HG02610 (cell line): ENCODE data around the gene SLC16A4.
A peak's percentile ranks its signal among the peaks of the same experiment; 100 is the strongest.

Experiments used
- ATAC-seq: cut with Tn5 transposase; IDR thresholded peaks from one replicate; pipeline ENCODE4 v1.9.1; 2021; ENCODE audit warnings: mild to moderate bottlenecking, moderate library complexity; ENCODE audit not compliant: unreplicated experiment

SLC16A4 gene

DNA sequence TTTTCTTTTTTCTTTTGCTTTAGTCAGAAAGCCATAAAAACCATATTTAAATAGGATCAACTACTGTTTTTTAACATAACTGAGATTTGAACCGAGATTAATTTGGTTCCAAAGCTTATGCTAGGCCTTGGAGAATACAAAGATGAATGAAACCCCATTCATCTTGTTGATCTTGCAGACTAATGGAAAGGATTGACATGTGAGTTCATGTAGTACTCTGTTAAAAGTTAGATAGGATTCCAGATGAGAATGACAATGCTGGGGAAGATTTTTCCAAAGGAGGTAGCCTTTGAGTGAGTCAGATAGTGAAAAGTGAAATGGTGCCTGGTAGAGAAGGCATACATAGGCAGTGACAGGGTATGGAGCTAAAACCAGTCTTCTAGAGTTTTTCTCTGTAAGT is 29.0 kb downstream of the SLC16A4 start:
- ATAC-seq, result no peak

DNA sequence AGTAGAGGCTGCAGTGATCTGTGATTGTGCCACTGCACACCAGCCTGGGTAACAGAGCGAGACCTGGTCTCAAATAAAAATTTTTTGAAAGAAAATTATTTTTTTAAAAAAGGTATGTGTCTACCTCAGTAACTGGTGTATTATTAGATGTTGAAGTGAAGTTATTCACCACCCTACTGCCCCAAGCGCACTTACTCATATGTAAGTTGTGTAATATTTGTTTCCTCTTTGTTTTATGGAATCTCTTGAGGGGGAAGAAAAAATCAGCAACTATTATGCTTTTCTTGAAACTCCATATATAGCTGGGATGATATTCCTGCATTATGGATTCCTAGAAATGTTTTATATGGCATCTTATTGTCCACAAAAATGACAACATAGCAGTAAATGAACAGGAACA is 30.4 kb downstream of the SLC16A4 start:
- ATAC-seq, result no peak

DNA sequence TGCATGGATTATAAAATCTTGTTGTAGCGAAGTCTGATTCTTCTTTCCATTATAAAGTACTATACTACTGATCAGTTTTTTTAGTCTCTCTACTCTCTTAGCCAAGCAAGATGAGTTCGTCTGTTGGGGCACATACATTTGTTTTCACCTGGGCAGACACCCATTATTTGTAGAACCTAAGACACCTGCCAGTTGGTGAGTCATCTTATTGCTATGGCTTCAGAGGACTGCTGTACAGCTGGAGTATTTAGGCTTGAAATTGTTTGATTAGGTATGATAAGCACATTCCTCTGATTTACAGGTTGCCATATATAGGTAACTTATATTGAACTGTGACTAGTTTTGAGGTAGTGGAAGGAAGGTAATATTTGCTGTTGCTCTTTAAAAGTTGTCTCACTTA is 34.4 kb downstream of the SLC16A4 start:
- ATAC-seq, result no peak

DNA sequence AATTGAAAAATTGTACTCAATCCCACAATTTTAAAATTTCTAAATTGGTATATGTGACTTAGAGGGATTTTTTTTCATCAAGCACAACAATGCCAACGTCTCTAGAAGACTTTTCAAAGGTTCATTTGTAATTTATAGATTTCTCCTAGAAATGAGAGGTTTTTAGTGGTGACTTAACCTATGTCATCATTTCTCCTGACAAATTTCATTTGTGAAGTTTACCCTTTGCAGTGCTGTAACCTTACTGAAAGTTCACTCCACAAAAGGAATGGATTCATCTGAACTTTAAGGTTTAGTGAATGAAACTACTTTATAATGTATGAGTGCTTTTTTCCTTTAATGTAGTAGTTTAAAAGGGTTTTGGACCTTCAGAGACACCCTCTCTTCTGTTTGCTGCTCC is 35.5 kb downstream of the SLC16A4 start:
- no peak for ATAC-seq

DNA sequence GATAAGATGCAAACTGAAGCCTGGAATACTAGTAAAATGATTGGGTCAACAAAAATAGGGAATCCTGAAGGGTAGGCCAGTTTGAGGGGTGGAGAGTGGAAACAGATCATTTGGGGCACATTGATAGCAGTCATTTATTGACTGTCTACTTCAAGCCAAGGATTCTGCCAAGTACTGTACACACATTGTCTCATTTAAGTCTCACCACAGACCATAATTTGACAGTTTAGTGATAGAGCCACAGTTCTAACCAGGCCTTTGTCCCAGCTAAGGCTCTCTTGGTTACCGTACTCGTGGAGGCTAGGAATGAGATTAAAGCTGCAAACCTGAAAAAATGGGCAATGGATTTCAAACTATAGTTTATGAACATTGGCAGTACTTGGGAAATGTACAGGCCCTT is 40.5 kb downstream of the SLC16A4 start:
- no peak for ATAC-seq

DNA sequence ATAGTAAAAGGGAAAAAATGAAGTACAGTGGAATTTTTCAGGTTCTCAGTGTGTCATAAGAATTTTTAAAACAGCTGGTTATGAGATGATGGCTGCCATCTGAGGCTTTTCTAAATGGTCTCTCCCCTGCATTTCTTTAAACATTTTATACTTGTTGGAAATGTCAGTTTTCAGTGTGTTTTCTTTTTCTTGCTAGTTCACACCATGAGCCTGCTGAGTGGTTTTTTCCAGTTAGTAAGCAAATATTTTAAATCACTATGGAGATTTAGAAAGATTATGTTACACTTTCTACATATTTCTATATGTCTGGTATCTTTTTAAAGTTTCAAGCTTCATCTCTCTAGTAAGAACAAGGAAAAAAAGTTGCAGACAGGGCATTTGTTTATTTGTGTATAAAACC is 42.1 kb downstream of the SLC16A4 start:
- no peak for ATAC-seq

DNA sequence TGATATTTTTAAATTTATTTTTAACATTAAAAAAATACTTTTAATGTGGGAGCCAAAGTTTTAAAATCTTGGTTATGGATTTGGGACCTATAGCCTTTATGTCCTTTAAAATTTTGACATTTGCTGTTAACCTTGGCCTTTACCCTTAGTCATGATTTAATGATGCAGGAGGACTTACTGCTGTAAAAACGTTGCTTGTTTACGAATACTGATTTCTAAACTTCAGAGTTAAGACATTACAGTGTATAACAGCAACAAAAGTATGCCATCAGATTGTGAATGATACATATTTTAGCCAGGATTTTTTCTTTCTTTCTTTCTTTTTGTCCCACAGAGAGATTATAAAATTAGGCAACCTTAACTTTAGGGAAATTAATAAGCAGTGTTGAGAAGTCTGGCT is 42.8 kb downstream of the SLC16A4 start:
- ATAC-seq, result no peak

DNA sequence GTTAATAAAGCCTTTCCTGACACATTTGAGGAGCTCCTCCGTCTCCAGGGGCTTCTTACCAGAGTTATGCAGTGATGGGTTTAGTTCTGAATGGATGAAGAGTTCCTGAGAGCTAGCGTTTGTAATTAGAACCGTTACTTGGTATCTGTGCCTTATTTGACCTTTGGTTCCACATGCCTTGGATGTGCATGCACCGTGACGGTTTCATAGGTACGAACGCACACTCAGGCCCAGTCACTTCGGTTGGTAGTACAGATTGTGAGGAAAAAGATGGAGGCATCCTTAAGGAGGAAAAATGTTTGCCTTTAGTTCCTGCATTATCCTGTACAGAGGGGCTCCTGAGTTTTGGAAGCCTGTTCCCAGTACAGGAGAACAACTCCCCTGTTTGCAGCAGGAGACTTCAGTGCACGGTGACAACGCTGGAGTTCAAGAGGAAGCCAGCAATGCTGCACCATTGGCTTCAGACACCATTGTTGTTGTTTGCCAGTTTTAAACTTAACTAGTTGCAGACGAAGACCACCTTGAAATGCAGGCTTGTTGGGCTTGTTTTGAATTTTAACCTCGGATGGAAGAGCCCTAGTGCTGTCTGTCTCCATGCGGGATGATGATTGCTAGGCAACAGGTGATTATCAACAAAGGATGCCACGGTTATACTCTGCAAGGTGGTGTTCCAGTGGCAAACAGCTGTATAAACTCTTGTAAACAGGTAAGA is 43.5 kb downstream of the SLC16A4 start:
- no peak for ATAC-seq

DNA sequence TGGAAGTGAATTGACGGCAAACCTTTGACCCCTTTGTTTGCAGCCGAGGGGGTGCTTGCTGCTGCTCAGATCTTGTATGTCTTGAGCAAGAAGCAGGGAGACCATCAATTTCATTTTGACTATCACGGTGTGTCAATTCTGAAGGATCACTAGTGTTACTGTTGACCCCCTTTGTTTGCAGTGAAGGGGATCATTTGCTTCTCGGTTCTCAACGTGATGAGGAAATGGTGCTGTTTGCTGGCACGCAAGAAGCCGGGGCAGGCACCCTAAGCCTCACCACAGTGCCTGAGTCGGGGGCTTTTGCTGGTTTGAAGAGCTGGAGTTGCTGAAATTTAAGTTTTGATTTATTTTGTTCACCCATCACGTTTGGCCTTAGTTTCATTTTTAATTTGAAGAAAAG is 44.1 kb downstream of the SLC16A4 start:
- no peak for ATAC-seq

DNA sequence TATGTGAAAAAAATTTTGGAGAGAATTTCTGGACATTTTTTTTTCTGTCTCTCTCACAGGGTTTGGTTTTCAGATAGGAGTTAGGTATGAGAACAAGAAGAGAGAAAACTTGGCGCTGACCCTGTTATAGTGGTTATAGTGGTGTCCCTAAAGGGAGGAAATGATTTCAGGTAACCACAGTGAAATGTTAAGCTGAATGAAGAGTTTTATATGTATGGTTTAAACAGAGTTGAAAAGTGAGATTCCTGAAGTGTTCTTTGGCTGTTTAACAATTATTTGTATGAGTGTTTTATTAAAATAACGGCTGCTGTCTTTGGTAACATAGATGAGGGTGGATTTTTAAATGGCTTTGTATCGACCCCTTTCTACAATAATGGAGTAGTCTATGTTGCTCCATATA is 45.3 kb downstream of the SLC16A4 start:
- no peak for ATAC-seq

DNA sequence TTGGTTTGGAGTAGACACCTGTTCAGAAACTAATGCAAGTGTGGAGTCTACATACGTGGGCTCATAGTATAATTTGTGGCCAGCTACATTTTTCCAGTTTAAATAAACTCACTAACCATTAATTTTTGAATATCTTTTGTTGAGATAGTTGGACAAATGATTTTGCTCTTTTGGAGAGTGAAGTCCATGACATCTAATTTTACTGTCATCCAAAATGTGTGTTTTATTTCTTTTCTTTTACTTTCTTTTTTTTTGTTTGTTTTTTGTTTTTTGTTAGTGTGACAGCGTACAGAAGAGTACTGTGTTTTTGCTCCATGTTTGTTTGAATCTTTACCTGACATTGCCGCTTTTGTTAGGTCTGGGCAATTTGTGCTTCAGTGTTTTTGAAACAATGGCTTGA is 46.7 kb downstream of the SLC16A4 start:
- ATAC-seq, result no peak

DNA sequence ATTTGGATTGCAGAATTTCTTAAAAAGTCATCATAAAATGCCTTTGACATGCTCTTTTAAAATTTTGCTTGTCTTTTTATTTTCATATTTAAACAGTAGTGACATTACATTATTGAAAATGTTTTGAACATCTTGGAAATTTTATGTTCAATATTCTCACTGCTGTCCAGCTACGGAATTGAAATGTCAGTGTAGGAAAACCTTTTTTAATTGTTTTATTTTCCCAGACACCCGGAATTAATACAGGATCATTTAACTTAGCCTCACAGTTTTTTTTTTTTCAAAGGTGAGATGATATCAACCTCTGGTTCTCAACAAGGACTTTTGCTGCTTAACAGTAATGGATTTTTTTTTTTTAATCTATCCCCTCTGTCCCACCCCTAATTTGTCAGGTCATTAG is 47.6 kb downstream of the SLC16A4 start:
- ATAC-seq, result no peak

DNA sequence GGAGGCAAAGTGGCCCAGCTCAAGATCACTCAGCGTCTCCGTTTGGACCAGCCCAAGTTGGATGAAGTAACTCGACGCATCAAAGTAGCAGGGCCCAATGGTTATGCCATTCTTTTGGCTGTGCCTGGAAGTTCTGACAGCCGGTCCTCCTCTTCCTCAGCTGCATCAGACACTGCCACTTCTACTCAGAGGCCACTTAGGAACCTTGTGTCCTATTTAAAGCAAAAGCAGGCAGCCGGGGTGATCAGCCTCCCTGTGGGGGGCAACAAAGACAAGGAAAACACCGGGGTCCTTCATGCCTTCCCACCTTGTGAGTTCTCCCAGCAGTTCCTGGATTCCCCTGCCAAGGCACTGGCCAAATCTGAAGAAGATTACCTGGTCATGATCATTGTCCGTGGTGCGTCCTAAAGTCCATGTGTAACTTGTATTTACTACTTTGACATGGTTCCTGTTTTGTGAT is 48.9 kb downstream of the SLC16A4 start:
- no peak for ATAC-seq

DNA sequence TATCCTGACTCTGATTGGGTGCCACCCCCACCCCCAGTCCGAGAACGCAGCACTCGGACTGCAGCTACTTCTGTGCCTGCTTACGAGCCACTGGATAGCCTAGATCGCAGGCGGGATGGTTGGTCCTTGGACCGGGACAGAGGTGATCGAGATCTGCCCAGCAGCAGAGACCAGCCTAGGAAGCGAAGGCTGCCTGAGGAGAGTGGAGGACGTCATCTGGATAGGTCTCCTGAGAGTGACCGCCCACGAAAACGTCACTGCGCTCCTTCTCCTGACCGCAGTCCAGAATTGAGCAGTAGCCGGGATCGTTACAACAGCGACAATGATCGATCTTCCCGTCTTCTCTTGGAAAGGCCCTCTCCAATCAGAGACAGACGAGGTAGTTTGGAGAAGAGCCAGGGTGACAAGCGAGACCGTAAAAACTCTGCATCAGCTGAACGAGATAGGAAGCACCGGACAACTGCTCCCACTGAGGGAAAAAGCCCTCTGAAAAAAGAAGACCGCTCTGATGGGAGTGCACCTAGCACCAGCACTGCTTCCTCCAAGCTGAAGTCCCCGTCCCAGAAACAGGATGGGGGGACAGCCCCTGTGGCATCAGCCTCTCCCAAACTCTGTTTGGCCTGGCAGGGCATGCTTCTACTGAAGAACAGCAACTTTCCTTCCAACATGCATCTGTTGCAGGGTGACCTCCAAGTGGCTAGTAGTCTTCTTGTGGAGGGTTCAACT is 49.5 kb downstream of the SLC16A4 start:
- ATAC-seq, result no peak

DNA sequence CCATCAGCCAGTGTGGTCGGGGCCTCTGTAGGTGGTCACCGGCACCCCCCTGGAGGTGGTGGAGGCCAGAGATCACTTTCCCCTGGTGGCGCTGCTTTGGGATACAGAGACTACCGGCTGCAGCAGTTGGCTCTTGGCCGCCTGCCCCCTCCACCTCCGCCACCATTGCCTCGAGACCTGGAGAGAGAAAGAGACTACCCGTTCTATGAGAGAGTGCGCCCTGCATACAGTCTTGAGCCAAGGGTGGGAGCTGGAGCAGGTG is 50.7 kb downstream of the SLC16A4 start:
- ATAC-seq, result no peak

DNA sequence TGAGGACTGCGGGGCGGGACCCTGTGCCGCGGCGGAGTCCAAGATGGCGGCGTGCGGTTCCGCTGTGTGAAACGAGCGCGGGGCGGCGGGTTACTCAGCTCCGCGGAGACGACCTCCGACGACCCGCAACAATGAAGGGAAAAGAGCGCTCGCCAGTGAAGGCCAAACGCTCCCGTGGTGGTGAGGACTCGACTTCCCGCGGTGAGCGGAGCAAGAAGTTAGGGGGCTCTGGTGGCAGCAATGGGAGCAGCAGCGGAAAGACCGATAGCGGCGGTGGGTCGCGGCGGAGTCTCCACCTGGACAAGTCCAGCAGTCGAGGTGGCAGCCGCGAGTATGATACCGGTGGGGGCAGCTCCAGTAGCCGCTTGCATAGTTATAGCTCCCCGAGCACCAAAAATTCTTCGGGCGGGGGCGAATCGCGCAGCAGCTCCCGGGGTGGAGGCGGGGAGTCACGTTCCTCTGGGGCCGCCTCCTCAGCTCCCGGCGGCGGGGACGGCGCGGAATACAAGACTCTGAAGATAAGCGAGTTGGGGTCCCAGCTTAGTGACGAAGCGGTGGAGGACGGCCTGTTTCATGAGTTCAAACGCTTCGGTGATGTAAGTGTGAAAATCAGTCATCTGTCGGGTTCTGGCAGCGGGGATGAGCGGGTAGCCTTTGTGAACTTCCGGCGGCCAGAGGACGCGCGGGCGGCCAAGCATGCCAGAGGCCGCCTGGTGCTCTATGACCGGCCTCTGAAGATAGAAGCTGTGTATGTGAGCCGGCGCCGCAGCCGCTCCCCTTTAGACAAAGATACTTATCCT is 51.2 kb downstream of the SLC16A4 start:
- ATAC-seq, result no peak

DNA sequence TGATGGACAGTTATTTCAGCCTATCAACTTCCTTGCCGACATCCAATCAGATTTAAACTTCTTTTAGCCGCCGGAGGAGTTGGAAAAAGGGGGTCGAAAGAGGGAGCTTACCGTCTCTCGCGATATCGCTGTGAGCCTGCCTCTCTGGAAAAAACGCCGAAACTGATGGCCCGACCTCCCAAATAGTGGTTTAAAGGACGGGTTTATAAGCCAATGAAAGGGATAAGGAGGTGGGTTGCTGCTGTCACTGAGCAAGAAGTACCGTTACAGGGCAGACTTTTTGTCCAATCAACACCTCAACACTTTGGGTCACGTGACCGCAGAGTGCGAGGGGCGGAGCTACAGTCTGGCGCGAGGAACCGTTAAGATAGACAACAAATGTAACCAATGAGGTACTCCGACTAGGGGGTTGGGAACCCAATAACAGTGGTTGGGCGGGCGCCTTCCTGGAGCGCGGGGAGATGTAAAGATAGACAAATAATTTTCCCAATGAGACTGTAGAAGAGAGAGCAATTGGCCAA is 51.9 kb downstream of the SLC16A4 start, which contains the start of gene RBM15:
RBM15 (plus strand) TSS at position 492 of the 521 bp plus-strand sequence; CDS start at position 521, 29 bp downstream.
- peak; percentile 78 for ATAC-seq

DNA sequence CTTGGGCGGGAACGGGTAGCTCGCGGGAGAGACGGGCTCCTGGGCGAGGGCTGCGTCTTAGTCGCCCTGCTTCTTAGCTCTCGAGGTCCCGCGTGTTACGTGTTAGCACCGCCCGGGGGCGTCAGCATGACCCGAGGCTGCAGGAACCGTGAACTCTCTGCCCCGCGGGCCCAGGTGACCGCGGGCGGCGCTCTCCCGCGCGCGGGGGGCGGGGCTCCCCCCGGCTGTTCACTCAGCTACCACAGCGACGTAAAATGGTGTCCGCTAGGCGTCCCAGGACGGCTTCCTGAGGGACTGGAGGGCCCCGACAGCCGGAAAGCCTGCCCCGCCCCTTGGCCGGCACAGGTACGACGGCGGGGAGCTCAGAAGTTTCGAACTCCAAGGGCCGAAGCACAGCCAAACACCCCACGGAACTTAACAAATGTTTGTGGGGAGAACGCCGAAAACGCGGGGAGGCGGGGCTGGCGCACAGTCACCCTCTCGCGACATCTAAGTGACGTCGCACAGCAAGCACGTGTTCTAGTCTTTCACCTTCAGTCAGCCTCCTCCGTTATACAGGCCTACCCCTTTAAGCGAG is 52.4 kb downstream of the SLC16A4 start:
- peak; percentile 67 for ATAC-seq

DNA sequence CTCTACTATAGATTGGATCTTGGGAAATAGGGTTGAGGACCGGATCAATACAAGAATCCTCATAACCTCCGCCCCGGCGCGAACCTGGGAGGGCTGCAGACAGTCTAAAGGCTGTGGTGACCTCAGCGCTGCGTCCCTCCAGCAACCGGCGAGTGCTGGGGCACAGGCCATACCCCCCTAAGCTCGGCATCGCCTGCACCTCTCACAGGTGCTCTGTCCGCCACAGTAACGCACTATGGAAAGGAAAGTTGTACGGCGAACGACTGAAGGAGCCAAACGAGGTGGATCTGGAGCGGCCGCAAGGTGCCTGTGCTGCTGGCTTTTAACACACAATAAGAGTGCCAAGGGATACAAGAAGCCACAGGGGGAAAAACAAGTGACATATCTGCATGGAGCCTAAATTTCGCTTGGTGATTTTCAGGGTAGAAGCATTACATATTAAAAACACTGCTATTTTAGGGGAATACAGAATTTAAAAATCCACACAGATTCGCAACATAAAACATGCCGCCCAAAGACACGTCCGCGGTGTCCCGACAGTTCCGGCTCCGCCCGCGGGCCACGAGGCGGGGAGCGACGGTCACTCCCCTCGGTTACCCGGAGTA is 53.0 kb downstream of the SLC16A4 start:
- no peak for ATAC-seq

DNA sequence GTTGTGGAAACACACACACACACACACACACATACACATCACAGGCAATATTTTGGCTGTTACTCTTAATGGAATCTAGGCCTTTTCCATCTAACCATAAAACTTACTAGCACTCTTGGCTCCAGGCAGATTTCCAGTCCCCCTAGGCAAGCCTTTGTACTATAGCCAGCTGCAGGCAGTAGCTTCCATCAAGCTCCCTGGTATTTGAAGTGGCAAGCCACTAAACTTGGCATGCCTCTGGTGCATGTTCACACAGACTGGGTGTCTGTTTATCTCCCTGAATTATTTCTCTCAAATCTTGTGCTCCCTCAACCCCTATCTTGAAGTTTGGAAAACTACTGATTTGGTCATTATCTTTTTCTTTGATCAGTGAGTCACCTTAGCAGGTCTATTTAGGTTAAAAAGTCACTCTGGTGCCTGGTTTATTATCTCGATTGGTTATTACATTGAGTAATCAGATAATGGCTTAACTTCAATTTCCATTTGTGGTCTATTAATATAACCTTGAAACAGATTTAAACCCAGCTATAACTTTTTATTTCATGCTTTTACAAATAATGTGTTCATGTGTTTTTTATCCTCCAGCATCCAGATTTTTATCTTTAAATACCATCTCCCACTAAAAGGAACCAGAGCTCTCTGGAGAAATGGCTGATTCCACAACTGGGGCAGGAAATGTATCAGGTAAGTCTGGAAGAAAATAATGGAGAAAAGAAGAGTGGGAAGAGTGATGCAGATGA is 54.4 kb downstream of the SLC16A4 start:
- ATAC-seq, result no peak
